ENCODE data around the gene IRAG1. TPM values are rescaled to one million over a fixed set of nuclear protein-coding genes. Genes with fewer than 3 reads are reported as not detected.

The IRAG1 gene
- total RNA-seq, 1 experiment from 2014 or later = 0.64 TPM

DNA sequence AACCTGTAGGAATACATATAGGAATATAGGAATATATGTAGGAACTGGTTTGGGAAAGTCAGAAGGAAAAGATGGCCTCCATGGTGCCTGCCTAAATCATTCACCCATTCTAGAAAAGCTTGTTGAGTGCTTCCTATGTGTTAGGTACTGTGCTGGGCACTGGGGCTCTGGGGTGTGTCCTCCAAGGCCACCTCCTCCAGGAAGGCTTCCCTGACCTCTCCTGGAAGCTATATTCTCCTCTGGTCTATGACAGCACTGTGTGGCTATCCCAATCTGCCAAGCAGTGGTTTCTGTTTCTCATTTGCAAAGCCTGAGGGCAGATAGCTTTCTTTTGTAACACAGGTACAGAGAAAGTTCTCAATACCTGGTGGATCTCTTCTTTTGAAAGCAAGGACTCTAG lies 30.2 kb downstream of the IRAG1 start:
- Histone ChIP-seq H3K36me3 (ENCODE audit: control insufficient read depth, insufficient read depth, low read length) (no peaks in the 10 kb centered on the region), H3K4me3 (ENCODE audit: low read depth, low read length) (no peak overlapping the region), H3K4me1 (peaks cover 62% of the 10 kb centered on the region), H3K9me3 (no peaks in the 10 kb centered on the region; the same call in 1 of the 2 replicates), H3K27me3 (replicated peaks; ENCODE audit: control insufficient read depth, insufficient read depth, low read length) (no peaks in the 10 kb centered on the region)
- CTCF ChIA-PET = no interaction called here
- DNase-seq = no peak
- POLR2A ChIA-PET = no interaction called here
- Mint-ChIP-seq H3K27ac (ENCODE audit: unreplicated experiment) (peak overlapping the region; percentile 25), H3K4me3 (ENCODE audit: unreplicated experiment) (no peak overlapping the region), H3K27me3 (ENCODE audit: insufficient read depth, unreplicated experiment) (no peaks in the 10 kb centered on the region), H3K4me1 (ENCODE audit: low read depth, unreplicated experiment) (peaks cover 64% of the 10 kb centered on the region), H3K9me3 (ENCODE audit: unreplicated experiment) (peaks cover 11% of the 10 kb centered on the region), H3K36me3 (ENCODE audit: insufficient read depth, unreplicated experiment) (peaks cover 10% of the 10 kb centered on the region)
- TF ChIP-seq, protein P1, sequence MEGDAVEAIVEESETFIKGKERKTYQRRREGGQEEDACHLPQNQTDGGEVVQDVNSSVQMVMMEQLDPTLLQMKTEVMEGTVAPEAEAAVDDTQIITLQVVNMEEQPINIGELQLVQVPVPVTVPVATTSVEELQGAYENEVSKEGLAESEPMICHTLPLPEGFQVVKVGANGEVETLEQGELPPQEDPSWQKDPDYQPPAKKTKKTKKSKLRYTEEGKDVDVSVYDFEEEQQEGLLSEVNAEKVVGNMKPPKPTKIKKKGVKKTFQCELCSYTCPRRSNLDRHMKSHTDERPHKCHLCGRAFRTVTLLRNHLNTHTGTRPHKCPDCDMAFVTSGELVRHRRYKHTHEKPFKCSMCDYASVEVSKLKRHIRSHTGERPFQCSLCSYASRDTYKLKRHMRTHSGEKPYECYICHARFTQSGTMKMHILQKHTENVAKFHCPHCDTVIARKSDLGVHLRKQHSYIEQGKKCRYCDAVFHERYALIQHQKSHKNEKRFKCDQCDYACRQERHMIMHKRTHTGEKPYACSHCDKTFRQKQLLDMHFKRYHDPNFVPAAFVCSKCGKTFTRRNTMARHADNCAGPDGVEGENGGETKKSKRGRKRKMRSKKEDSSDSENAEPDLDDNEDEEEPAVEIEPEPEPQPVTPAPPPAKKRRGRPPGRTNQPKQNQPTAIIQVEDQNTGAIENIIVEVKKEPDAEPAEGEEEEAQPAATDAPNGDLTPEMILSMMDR (IDR thresholded peaks at IDR 0.05; ENCODE audit: insufficient read depth in 1 of 2, low read depth in 1 of 2, low read length in 1 of 2, severe bottlenecking in 1 of 2, unreplicated experiment in 1 of 2) = no peak
- intact Hi-C loops (cut with micrococcal nuclease; ENCODE audit: unreplicated experiment) = no loop called here
- BruUV-seq (replicated peaks) = no TSS peak

DNA sequence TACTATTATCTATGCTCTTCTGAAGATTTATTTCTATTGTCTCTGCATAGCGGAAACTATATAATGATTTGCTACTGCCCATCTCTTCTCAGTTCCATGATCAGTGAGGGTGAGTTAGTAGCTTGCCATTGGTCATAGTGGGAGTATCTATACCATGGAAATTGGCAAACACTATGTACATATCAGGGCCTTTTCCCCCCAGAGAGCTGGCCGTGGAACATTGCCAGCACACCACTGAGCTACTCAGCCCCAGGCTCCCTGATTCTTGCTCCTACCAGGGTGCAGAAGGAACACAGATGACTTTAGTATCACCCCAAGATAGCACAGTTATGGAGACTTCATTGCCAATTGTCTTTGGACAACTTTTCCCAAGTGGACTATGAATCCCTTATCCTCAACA lies 33.2 kb downstream of the IRAG1 start:
- H3K9me3 ChIP-seq = no peaks in the 10 kb centered on the region; the same call in 1 of the 2 replicates
- intact Hi-C loops (cut with micrococcal nuclease; ENCODE audit: unreplicated experiment) = no loop called here
- Mint-ChIP-seq H3K27me3 (ENCODE audit: insufficient read depth, unreplicated experiment) (no peaks in the 10 kb centered on the region), H3K4me1 (ENCODE audit: low read depth, unreplicated experiment) (peaks cover 49% of the 10 kb centered on the region), H3K27ac (ENCODE audit: unreplicated experiment) (peak overlapping the region; percentile 97), H3K9me3 (ENCODE audit: unreplicated experiment) (peaks cover 11% of the 10 kb centered on the region), H3K36me3 (ENCODE audit: insufficient read depth, unreplicated experiment) (peaks cover 19% of the 10 kb centered on the region), H3K4me3 (ENCODE audit: unreplicated experiment) (no peak overlapping the region)
- H3K27me3 ChIP-seq (replicated peaks; ENCODE audit: control insufficient read depth, insufficient read depth, low read length) = no peaks in the 10 kb centered on the region
- ChIA-PET CTCF (interaction anchor here (1.0 kb wide), 1 partner anchor 75 kb away, joined by 3 read pairs; no protein-coding TSS in a partner anchor), POLR2A (interaction anchor here (0.7 kb wide), 2 partner anchors 22 to 148 kb away, joined by 3 to 4 read pairs; partner anchors contain the start of gene EIF4G2)
- H3K36me3 ChIP-seq (ENCODE audit: control insufficient read depth, insufficient read depth, low read length) = no peaks in the 10 kb centered on the region
- TF ChIP-seq, protein P1 (IDR thresholded peaks at IDR 0.05; ENCODE audit: insufficient read depth in 1 of 2, low read depth in 1 of 2, low read length in 1 of 2, severe bottlenecking in 1 of 2, unreplicated experiment in 1 of 2) = no peak
- DNase-seq = no peak
- no peak overlapping the region for H3K4me3 ChIP-seq (ENCODE audit: low read depth, low read length)
- BruUV-seq (replicated peaks) = TSS peak; percentile 95
- peaks cover 64% of the 10 kb centered on the region for H3K4me1 ChIP-seq

DNA sequence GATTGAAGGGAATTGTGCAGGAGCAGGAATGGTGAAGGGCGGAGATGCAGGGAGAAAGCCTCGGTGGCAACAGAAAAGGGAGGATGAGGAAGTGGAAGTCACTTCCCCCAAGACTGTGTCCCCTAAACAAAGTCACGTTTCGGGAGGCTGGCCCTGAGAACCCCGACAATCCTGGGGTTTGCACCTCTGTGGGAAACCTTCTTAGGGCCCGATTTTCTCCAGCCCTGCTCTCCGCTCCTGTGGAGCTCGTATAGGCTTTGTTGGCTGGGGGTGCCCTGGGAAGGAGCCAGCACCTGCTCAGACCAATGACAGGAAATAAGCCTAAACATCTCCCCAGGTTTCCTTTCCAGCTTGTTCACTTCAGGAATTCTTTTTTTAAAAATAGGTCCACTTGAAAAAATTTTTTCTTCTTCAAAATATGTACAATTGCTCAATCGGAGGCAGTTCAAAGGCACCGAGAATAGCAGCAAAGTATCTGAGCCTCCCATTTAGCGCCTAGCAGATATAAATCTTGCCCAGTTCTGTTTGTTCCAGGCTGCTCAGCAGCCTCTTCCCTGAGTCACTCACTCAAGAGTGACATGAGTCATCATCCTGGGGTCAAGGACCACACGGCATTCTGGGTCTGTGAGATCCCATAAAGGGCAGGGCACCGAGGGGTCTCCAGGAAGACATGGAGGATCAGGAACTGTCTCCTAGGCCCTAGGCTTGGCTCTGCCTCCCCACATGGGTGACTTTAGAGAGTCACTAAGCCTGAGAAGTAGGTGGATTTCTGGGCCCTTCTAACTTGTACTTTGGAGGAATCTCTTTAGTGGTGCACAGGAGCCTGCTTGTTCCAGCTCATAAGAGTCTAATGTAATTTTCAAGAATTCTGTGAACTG lies 34.0 kb downstream of the IRAG1 start:
- Histone ChIP-seq H3K4me3 (ENCODE audit: low read depth, low read length) (no peak overlapping the region), H3K9me3 (no peaks in the 10 kb centered on the region; the same call in 1 of the 2 replicates), H3K36me3 (ENCODE audit: control insufficient read depth, insufficient read depth, low read length) (no peaks in the 10 kb centered on the region), H3K4me1 (peaks cover 69% of the 10 kb centered on the region), H3K27me3 (replicated peaks; ENCODE audit: control insufficient read depth, insufficient read depth, low read length) (no peaks in the 10 kb centered on the region)
- H3K4me1 Mint-ChIP-seq (ENCODE audit: low read depth, unreplicated experiment) = peaks cover 43% of the 10 kb centered on the region
- TF ChIP-seq, protein P1 (IDR thresholded peaks at IDR 0.05; ENCODE audit: insufficient read depth in 1 of 2, low read depth in 1 of 2, low read length in 1 of 2, severe bottlenecking in 1 of 2, unreplicated experiment in 1 of 2) = no peak
- POLR2A ChIA-PET = interaction anchor here (0.7 kb wide), 1 partner anchor 21 kb away, joined by 4 read pairs; no protein-coding TSS in a partner anchor
- peaks cover 19% of the 10 kb centered on the region for H3K36me3 Mint-ChIP-seq (ENCODE audit: insufficient read depth, unreplicated experiment)
- BruUV-seq (replicated peaks) = no TSS peak
- peak overlapping the region; percentile 97 for H3K27ac Mint-ChIP-seq (ENCODE audit: unreplicated experiment)
- peaks cover 11% of the 10 kb centered on the region for H3K9me3 Mint-ChIP-seq (ENCODE audit: unreplicated experiment)
- DNase-seq = peak; percentile 89 to 95
- H3K4me3 Mint-ChIP-seq (ENCODE audit: unreplicated experiment) = peak overlapping the region; percentile 32
- no peaks in the 10 kb centered on the region for H3K27me3 Mint-ChIP-seq (ENCODE audit: insufficient read depth, unreplicated experiment)
- intact Hi-C loops (cut with micrococcal nuclease; ENCODE audit: unreplicated experiment) = loop anchor here (1.0 to 5.0 kb wide), 5 partner anchors 35 to 331 kb away; partner anchors contain the start of gene RNF141
- CTCF ChIA-PET = interaction anchor here (1.0 kb wide), 2 partner anchors 76 to 119 kb away, joined by 3 read pairs; partner anchors contain the start of gene RNF141
